ENCODE measurements around the gene CDCA5.

GRCh38 chr11:65110354-65110861, 26.6 kb upstream of the CDCA5 start:
- TF ChIP-seq, protein P1, sequence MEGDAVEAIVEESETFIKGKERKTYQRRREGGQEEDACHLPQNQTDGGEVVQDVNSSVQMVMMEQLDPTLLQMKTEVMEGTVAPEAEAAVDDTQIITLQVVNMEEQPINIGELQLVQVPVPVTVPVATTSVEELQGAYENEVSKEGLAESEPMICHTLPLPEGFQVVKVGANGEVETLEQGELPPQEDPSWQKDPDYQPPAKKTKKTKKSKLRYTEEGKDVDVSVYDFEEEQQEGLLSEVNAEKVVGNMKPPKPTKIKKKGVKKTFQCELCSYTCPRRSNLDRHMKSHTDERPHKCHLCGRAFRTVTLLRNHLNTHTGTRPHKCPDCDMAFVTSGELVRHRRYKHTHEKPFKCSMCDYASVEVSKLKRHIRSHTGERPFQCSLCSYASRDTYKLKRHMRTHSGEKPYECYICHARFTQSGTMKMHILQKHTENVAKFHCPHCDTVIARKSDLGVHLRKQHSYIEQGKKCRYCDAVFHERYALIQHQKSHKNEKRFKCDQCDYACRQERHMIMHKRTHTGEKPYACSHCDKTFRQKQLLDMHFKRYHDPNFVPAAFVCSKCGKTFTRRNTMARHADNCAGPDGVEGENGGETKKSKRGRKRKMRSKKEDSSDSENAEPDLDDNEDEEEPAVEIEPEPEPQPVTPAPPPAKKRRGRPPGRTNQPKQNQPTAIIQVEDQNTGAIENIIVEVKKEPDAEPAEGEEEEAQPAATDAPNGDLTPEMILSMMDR (IDR thresholded peaks at IDR 0.05), result peak; percentile 98 to 100 (median 98)
- TF ChIP-seq POLR2AphosphoS5 (IDR thresholded peaks at IDR 0.05), result no peak
- no peak for TF ChIP-seq POLR2A (IDR thresholded peaks at IDR 0.05)

Data from breast epithelium (tissue), 3 donors.